Lung (tissue), 12 donors: Measurements from ENCODE around the gene LIPA. TPM values are rescaled to one million over a fixed set of nuclear protein-coding genes. Genes with fewer than 3 reads are reported as not detected.

Experiments
- ATAC-seq: fragments of 200-7000 bp; cut with Tn5 transposase; one replicate; pipeline ENCODE4 v1.9.1; 2020; ENCODE audit warnings: moderate number of reproducible peaks; ENCODE audit not compliant: insufficient read depth, low FRiP score
- DNase-seq, 3 donors: peaks; one replicate each; pipeline ENCODE4 v3.0.0-alpha.2; 2013 to 2017
- H3K27ac ChIP-seq, 2 donors: one replicate each; pipeline ENCODE4 v1.5.1; 2013; ENCODE audit warnings: mild to moderate bottlenecking in 2 of 2, moderate library complexity in 2 of 2, control low read depth in 1 of 2, inconsistent platforms in 1 of 2, low read depth in 1 of 2, low read length in 1 of 2
- H3K27me3 ChIP-seq, 3 donors: one replicate each; pipeline ENCODE4 v1.5.1; 2013; ENCODE audit warnings: low read length in 2 of 3; ENCODE audit not compliant: control insufficient read depth in 3 of 3, insufficient read depth in 3 of 3
- H3K36me3 ChIP-seq, 4 donors: one replicate each; pipeline ENCODE4 v1.5.1; 2013; ENCODE audit warnings: low read length in 4 of 4, mild to moderate bottlenecking in 1 of 4, moderate library complexity in 1 of 4; ENCODE audit not compliant: control insufficient read depth in 4 of 4, insufficient read depth in 4 of 4
- H3K4me1 ChIP-seq, 5 donors: one replicate each; pipeline ENCODE4 v1.5.1; 2013; ENCODE audit warnings: low read length in 5 of 5, mild to moderate bottlenecking in 2 of 5, moderate library complexity in 1 of 5; ENCODE audit not compliant: control insufficient read depth in 5 of 5, insufficient read depth in 5 of 5
- H3K4me3 ChIP-seq: one replicate; pipeline ENCODE4 v1.5.1; 2013; ENCODE audit warnings: mild to moderate bottlenecking, control low read depth, moderate library complexity
- H3K9ac ChIP-seq, 2 donors: one replicate each; pipeline ENCODE4 v1.5.1; 2013; ENCODE audit warnings: low read length in 2 of 2, control low read depth in 1 of 2; ENCODE audit not compliant: insufficient read depth in 1 of 2
- H3K9me3 ChIP-seq, 4 donors: one replicate each; pipeline ENCODE4 v1.5.1; 2013; ENCODE audit warnings: low read length in 3 of 4, mild to moderate bottlenecking in 1 of 4, moderate library complexity in 1 of 4; ENCODE audit not compliant: control insufficient read depth in 4 of 4, insufficient read depth in 3 of 4
- WGBS, 2 donors: extraction: QIAGEN DNeasy Blood & Tissue Kit; methylation state at CpG; one replicate each; pipeline ENCODE4 v1.1.7; 2013; 5-methylcytosine and 5-hydroxymethylcytosine counted together
- polyA plus RNA-seq, 2 donors: library from polyadenylated mRNA; stranded (reverse); fragments of 200-250 nt; gene quantifications; one replicate each; pipeline ENCODE4 v1.2.1, GENCODE V29; 2013
- total RNA-seq, 2 donors: library from RNA; depleted of rRNA in 1 of 2; stranded (reverse); fragments of >200 nt in 1 of 2; gene quantifications; one replicate each; pipeline ENCODE4 v1.2.1, GENCODE V29; 2014 to 2021
- TF ChIP-seq, protein P1 (sequence below): IDR thresholded peaks from 2 replicates; pipeline ENCODE4 v1.5.1; 2012; ENCODE audit warnings: mild to moderate bottlenecking; ENCODE audit errors: control extremely low read depth, extremely low read depth
- donor health status: control.
- donor health status: control.
- donor health status: Bipolar disorder and iron deficiency.
- donor health status: healthy.
- donor health status: DM: yes; HTN: yes; CAD: no.

Gene LIPA
- total and polyA plus RNA-seq, 4 donors: 24.0 to 140 (median 71.7) TPM

DNA sequence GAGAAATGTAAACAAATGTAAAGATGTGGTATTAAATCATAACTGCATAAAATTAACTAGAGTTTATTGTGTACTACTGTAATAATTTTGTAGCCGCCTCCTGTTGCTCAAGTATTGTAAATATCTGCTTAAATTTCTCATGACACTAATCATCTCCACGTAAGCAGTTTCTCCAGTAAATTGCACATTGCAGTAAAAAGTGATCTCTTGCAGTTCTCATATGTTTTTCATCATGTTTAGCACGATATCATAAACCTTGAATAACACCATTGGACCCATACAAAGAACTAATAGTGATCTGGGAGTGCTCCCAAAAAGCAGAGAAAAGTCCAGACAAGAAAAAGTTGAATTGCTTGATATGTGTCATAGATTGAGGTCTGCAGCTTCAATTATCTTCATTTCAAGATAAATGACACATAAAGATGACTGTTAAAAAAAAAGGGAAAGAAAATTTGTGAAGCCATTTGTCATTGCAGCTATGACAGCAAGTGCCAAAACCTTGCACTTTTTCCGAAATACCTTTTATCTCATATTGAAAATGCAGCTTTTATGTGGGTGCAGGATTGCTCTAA is 15.3 kb downstream of the LIPA start:
- no peak overlapping the region for H3K9ac ChIP-seq
- no peak for ATAC-seq
- peaks cover 0 to 2% (median 0%) of the 10 kb centered on the region in 5 donors for H3K4me1 ChIP-seq
- TF ChIP-seq, protein P1, sequence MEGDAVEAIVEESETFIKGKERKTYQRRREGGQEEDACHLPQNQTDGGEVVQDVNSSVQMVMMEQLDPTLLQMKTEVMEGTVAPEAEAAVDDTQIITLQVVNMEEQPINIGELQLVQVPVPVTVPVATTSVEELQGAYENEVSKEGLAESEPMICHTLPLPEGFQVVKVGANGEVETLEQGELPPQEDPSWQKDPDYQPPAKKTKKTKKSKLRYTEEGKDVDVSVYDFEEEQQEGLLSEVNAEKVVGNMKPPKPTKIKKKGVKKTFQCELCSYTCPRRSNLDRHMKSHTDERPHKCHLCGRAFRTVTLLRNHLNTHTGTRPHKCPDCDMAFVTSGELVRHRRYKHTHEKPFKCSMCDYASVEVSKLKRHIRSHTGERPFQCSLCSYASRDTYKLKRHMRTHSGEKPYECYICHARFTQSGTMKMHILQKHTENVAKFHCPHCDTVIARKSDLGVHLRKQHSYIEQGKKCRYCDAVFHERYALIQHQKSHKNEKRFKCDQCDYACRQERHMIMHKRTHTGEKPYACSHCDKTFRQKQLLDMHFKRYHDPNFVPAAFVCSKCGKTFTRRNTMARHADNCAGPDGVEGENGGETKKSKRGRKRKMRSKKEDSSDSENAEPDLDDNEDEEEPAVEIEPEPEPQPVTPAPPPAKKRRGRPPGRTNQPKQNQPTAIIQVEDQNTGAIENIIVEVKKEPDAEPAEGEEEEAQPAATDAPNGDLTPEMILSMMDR: no peak
- H3K27ac ChIP-seq: no peak overlapping the region
- WGBS, 2 donors: 92 to 97% methylated on average over 4 of the region's 4 CpGs
- peaks cover 0 to 12% (median 4%) of the 10 kb centered on the region in 4 donors for H3K36me3 ChIP-seq
- no peak overlapping the region for H3K4me3 ChIP-seq
- no peaks in the 10 kb centered on the region for H3K27me3 ChIP-seq
- no peak for DNase-seq
- no peaks in the 10 kb centered on the region for H3K9me3 ChIP-seq

DNA sequence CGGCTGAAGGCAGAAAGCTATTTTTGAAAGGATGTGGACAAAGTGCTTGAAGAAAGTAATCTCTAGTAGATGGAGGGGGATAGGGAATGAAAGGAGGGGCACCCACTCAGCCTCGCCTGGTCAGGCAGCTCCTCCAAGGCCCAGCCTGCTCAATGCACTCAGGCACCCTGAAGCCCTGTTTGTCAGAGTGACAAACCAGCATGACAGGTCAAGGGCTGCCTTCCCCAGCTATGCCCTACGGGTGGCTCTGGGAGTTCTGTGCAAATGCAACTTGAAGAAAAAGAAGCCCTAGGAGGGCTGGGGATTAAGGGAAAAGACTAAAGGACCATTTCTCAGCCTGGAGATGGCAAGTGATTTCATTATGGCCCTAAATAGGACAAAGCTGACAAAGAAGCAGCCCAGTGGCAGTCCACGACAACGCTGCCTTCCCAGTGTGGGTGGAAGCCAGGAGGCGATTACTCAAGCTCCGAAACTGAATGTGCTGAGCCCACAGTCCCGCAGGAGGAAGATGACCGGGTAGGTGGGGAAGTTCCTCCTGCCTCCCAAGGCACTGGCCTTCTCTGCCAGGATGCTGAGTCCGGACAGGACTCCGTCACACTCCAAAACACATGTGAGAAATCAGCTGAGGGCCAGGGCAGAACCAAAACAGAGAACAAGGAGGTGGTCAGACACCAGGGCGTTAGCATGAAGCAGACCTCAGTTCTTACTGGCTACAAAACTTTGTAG is 16.3 kb downstream of the LIPA start:
- Histone ChIP-seq H3K4me1 (no peaks in the 10 kb centered on the region), H3K9ac (no peak overlapping the region), H3K4me3 (no peak overlapping the region), H3K9me3 (no peaks in the 10 kb centered on the region), H3K36me3 (peaks cover 0 to 10% (median 5%) of the 10 kb centered on the region in 4 donors), H3K27ac (peak overlapping the region in 1 of 2 donors; percentile 6), H3K27me3 (no peaks in the 10 kb centered on the region)
- 63 to 77% methylated on average over 12 of the region's 12 CpGs for WGBS, 2 donors
- TF ChIP-seq, protein P1: no peak
- no peak for DNase-seq
- ATAC-seq: peak; percentile 73

DNA sequence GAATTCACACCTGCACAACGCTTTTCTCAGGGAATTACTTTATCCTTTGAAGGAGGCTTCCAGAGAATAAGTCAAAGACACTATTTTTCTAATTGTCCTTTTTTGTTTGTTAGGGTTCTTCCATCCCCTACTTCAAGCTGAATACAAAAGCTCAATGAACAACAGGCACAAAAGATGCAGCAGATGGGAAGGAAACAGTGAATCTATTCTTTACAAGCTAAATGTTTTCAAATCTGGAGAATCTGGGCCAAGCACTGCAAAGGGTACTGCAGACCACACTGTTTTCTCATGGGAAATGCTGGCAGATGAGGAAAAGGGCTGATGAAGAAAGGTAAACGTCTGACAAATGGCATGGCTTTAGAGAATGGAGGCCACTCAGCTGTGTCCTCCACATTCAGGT is 18.5 kb downstream of the LIPA start:
- DNase-seq (no peak), ATAC-seq (no peak)
- Histone ChIP-seq H3K4me1 (peaks cover 0 to 2% (median 0%) of the 10 kb centered on the region in 5 donors), H3K36me3 (peaks cover 0 to 4% (median 3%) of the 10 kb centered on the region in 4 donors), H3K9ac (no peak overlapping the region), H3K27ac (no peak overlapping the region), H3K27me3 (no peaks in the 10 kb centered on the region), H3K9me3 (no peaks in the 10 kb centered on the region), H3K4me3 (no peak overlapping the region)
- TF ChIP-seq, protein P1: no peak
- WGBS, 2 donors: 89 to 99% methylated on average over 2 of the region's 2 CpGs
